ENCODE results near the gene CHST15. TPM values are rescaled to one million over a fixed set of nuclear protein-coding genes. Genes with fewer than 3 reads are reported as not detected.

The CHST15 gene
- total RNA-seq, 1 donor from 2014 or later = 4.5 TPM

DNA sequence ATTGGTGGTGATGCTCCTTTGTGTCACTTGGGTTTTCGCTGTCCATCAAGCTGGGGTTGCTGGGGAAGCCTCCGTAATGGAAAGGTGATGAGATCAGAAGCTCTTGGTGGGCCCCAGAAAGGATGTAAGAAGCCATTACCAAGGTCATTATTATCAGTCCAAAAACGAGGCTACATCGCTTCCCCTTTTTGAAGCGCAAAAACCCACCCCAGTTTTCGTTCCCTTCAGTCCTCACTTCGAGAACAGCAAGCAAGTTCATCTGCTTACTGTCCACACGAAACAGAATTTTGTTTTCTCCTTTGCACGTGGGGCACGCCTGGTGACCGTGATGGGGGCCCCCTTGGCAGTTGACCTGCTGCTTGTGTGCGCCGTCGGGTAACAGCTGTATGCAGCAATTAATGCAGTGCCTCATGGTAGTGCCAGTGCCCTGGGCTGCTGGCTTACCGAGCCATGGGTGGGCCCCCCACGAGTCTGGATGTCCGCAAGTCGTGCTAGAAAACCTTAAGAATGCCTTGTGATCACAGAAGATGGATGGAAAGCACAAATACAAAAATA lies 47.5 kb downstream of the CHST15 start:
- Histone ChIP-seq H3K4me3 (no peak overlapping the region), H3K4me1 (no peaks in the 10 kb centered on the region), H3K27me3 (ENCODE audit: low read depth) (peaks cover 7% of the 10 kb centered on the region), H3K36me3 (no peaks in the 10 kb centered on the region), H3K9me3 (replicated peaks) (peaks cover 9% of the 10 kb centered on the region), H3K27ac (replicated peaks) (no peak overlapping the region)
- no peak for DNase-seq
- intact Hi-C loops (cut with micrococcal nuclease) = no loop called here
- TF ChIP-seq, protein P1, sequence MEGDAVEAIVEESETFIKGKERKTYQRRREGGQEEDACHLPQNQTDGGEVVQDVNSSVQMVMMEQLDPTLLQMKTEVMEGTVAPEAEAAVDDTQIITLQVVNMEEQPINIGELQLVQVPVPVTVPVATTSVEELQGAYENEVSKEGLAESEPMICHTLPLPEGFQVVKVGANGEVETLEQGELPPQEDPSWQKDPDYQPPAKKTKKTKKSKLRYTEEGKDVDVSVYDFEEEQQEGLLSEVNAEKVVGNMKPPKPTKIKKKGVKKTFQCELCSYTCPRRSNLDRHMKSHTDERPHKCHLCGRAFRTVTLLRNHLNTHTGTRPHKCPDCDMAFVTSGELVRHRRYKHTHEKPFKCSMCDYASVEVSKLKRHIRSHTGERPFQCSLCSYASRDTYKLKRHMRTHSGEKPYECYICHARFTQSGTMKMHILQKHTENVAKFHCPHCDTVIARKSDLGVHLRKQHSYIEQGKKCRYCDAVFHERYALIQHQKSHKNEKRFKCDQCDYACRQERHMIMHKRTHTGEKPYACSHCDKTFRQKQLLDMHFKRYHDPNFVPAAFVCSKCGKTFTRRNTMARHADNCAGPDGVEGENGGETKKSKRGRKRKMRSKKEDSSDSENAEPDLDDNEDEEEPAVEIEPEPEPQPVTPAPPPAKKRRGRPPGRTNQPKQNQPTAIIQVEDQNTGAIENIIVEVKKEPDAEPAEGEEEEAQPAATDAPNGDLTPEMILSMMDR (IDR thresholded peaks at IDR 0.05; ENCODE audit: borderline replicate concordance) = no peak

DNA sequence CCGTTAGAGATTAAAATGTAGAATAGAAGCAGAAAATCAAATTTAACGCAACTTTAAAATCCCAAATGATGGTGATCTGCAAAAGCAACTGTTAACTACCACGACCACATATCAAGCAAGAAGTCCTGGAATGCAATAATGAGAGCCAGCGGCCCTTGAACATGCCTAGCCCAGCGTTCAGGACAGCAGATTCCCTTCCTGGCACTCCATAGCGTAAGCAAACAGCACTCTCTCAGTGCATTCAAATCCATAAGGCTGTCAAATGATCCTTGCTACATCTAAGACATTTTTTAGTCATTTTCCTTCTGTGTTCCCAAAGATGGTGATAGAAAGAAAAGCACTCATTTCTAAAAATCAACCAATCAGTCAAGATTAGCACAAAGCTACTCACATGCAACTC lies 48.1 kb downstream of the CHST15 start:
- Histone ChIP-seq H3K4me3 (no peak overlapping the region), H3K27me3 (ENCODE audit: low read depth) (peaks cover 7% of the 10 kb centered on the region), H3K27ac (replicated peaks) (no peak overlapping the region), H3K36me3 (no peaks in the 10 kb centered on the region), H3K4me1 (no peaks in the 10 kb centered on the region), H3K9me3 (replicated peaks) (peaks cover 9% of the 10 kb centered on the region)
- no peak for DNase-seq
- TF ChIP-seq, protein P1 (IDR thresholded peaks at IDR 0.05; ENCODE audit: borderline replicate concordance) = no peak
- intact Hi-C loops (cut with micrococcal nuclease) = no loop called here

DNA sequence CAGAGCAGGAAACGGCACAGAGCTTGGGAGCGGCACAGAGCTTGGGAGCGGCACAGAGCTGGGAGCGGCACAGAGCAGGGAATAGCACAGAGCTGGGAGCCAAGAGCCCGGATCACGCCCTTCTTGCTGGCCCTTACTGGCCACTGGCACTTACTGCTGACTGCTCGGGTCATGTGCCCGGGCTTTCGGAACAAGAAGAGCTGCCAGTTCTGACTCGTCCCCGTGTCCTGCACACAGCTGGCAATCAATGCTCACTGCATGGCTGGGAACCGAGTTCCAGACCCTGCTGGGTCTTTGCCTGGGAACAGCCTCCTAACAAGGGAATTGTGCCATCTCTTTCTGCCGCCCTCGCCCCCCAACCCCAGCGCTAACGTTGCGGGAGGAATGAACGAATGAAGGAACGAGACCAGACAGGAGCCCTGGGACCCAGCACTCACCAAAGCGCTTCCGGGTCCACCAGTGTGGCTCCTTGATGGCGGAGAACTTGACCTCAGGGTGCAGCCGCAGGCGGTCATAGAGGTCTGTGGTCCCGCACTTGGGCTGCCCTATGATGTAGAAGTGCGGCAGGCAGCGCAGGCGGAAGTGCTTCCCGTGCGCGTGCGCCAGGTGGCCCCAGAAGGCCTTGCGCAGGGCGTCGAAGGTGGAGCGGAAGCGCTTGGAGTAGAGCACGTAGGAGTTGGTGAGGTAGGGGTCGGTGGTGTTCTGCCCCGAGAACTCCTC lies 49.1 kb downstream of the CHST15 start:
- Histone ChIP-seq H3K36me3 (no peaks in the 10 kb centered on the region), H3K27ac (replicated peaks) (no peak overlapping the region), H3K27me3 (ENCODE audit: low read depth) (peaks cover 7% of the 10 kb centered on the region), H3K4me3 (no peak overlapping the region), H3K4me1 (peaks cover 3% of the 10 kb centered on the region), H3K9me3 (replicated peaks) (peaks cover 9% of the 10 kb centered on the region)
- intact Hi-C loops (cut with micrococcal nuclease) = no loop called here
- TF ChIP-seq, protein P1 (IDR thresholded peaks at IDR 0.05; ENCODE audit: borderline replicate concordance) = no peak
- DNase-seq = no peak

DNA sequence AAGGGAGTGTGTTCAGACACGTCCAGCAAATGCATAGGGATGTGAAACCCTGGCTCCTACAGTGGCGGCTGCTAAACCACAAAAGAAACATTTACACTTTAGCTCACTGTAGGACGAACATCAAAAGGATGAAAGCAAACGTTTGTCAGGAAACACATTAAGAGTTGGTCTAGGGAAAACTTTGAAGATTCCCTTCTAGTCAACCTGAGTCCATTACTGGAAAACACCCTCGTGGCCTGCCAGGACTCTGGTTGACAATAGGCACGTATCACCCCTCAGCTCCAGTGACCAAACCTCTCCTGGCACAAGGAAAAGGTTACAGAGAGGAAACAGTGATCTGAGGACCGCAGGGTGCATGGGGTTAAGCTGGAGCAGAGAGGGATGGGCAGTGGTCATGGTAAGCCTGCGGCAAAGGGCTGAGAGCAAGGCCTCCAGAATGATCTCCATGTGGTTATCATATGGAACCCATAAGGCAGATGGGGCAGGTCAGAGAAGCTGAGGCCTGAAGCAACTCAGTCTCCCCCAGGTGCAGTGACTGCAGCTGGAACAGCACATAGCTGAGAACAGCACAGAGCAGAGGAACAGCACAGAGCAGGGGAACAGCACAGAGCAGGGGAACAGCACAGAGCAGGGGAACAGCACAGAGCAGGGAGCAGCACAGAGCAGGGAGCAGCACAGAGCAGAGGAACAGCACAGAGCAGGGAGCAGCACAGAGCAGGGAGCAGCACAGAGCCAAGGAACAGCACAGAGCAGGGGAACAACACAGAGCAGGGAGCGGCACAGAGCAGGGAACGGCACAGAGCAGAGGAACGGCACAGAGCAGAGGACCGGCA lies 49.9 kb downstream of the CHST15 start:
- Histone ChIP-seq H3K27ac (replicated peaks) (no peak overlapping the region), H3K9me3 (replicated peaks) (peaks cover 9% of the 10 kb centered on the region), H3K4me1 (peaks cover 8% of the 10 kb centered on the region), H3K36me3 (no peaks in the 10 kb centered on the region), H3K27me3 (ENCODE audit: low read depth) (peaks cover 7% of the 10 kb centered on the region), H3K4me3 (no peak overlapping the region)
- intact Hi-C loops (cut with micrococcal nuclease) = no loop called here
- DNase-seq = no peak
- TF ChIP-seq, protein P1 (IDR thresholded peaks at IDR 0.05; ENCODE audit: borderline replicate concordance) = no peak

DNA sequence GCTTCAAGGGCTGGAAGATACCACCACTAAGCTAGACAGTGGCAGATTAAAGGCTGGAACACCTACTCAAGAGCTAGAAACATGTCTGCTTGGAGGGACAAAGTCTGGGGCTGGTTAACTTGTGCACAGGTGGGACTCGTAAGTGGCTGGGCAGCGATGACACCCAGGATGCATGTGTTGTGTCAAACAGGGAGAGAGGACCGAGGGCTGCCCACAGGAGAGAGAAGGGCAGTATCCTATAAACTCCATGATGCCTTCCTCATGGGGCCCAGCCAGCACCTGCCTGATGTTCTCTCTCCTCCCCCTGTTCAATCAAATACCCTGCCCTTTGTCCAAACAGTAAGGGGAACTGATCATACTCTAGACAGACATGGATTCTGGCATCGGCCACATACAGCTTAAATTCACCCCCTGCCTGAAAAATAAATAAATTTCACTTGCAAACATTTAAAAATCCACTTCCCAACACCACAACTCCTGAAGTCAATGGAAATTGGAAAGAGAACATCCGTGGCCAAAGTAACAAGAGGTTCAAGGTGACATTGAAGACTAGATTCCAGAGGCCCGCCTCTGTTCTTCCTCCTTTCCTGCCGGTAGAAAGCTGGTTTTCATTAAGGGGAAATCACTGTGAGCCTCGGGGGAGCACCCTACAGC lies 50.6 kb downstream of the CHST15 start:
- H3K9me3 ChIP-seq (replicated peaks) = peaks cover 9% of the 10 kb centered on the region
- TF ChIP-seq, protein P1 (IDR thresholded peaks at IDR 0.05; ENCODE audit: borderline replicate concordance) = no peak
- no peak overlapping the region for H3K27ac ChIP-seq (replicated peaks)
- H3K27me3 ChIP-seq (ENCODE audit: low read depth) = peaks cover 7% of the 10 kb centered on the region
- H3K4me1 ChIP-seq = peaks cover 8% of the 10 kb centered on the region
- intact Hi-C loops (cut with micrococcal nuclease) = no loop called here
- DNase-seq = no peak
- no peaks in the 10 kb centered on the region for H3K36me3 ChIP-seq
- H3K4me3 ChIP-seq = no peak overlapping the region
